ENCODE measurements around the gene CDH4.
A peak's percentile ranks its signal among the peaks of the same experiment; 100 is the strongest.

Gene CDH4

DNA sequence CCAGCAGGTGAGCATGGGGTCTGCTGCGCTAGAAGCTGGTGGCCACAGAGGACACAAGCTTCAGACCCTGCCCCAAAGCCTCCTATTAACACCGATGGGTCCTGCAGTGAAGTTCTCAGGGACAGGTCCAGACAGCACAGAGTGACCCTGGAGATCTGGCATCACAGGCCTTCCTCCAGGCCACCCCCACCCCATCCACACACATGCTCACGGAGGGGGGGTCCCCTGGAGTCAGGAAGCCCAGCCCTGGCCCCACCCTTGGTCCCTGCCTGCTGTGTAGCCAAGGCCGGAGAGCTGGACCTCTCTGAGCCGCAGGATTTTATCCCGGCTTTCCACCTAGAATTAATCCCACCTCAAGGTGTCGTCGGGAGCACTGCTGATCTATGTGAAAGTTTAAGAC lies 646.3 kb downstream of the CDH4 start:
- no peak for DNase-seq (ENCODE audit: low spot score)

- peak; percentile 28 for DNase-seq (ENCODE audit: low spot score)
Observed at GRCh38 chr20:61900011-61900944, 648.2 kb downstream of the CDH4 start.

DNA sequence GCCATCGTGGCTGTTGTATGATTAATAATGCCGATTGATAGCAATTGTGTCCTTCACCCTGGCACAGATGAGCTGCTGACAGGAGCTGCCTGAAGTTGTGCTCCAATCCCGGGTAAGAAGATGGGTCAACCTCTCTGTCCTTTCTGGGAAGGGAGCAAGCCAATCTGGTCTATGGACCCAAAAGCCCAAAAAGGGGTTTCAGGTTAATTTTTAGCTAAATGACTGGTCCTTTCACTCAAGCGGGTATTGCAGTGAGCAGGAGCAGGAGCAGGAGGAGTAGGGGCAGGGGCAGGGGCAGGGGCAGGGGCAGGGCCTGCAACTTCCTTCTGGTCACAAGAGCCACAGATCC lies 648.9 kb downstream of the CDH4 start:
- DNase-seq (ENCODE audit: low spot score): no peak

DNA sequence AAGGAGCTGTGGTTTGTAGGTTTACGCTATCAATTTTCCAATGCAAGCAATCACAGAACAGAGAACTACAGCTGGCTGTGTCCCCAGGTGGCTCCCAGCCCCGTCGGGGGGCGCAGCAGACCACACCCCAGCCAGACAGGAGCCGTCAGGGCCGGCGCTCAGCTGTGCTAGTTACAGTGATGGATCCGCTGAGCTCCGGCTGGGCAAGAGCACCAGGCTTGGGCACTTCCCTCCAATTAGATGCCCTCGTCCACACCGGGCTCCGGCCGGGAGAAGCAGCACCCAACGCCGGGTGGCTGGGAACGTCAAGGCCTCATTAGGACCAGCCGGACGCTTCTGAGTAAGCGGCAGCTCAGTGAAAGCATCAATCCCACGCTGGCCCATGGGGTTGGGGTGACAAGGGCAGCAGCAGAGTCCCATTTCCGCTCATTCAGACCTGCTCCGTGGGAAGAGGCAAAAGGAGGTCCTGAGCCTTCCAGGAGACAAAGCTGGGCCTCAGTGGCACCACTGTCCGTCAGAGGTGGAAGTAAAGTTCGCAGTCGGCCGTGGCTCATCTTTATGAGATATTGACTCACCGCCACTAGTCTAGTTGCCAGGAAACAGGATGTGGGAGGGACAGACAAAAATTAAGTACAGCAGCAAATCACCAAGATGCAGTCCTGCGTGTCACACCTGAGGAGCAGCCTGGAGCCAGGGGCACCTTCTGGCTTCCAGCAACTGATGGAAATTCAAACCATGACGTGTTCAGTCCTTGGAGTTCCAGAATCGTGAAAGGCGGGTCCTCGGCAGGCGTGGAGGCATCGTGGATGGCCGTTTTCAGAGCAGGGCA lies 649.5 kb downstream of the CDH4 start:
- no peak for DNase-seq (ENCODE audit: low spot score)

DNA sequence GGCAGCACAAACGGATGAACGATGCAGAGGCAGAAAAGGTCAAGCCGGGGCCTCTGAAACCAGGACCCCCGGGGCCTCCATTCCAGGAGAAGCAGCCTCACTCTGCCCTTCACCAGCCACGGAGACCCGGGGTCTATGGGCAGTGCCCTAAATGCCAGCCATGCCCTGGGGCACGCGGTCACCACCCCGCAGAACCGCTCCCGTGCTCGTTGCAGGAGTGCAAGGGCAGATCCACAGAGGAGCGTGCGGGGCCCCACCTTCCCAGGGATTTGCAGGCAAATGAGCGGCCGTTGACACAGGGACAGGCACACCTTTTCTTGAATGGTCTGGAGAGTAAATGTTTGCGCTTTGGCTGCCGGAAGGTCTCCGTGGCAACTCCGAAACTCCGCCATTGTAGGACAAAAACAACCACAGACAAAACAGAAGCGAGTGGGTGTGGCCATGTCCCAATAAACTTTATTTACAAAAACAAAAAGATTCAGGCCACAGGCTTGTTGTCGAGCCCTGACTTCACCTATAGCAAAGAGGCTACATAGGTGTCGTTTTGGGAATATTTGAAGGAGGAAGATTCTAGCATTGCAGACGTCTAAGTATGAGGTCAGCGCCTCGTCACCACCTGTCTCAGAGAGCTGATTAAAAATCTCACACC lies 650.3 kb downstream of the CDH4 start:
- DNase-seq (ENCODE audit: low spot score): no peak

GRCh38 chr20:61903575-61904340 lies 651.7 kb downstream of the CDH4 start:
- DNase-seq (ENCODE audit: low spot score): no peak

DNA sequence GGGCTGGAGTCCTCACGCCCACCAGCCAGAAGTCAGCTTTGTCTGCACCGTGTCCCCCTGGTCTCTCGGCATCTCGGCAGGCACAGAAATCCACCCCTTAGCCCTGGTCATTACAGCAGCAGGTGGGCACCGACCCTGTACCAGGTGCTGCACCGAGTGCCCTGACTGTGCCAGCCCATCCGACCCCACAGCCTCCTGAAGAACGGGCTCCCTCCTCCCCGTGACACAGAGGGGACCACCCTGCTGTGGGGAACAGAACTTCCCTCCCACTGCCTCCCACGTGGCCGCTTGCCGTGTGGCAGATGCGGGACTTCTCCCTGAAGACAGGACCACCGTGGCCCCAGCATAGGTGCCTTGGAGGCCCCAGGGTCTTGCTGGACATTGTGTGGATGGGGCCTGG lies 652.4 kb downstream of the CDH4 start:
- DNase-seq (ENCODE audit: low spot score): no peak

DNA sequence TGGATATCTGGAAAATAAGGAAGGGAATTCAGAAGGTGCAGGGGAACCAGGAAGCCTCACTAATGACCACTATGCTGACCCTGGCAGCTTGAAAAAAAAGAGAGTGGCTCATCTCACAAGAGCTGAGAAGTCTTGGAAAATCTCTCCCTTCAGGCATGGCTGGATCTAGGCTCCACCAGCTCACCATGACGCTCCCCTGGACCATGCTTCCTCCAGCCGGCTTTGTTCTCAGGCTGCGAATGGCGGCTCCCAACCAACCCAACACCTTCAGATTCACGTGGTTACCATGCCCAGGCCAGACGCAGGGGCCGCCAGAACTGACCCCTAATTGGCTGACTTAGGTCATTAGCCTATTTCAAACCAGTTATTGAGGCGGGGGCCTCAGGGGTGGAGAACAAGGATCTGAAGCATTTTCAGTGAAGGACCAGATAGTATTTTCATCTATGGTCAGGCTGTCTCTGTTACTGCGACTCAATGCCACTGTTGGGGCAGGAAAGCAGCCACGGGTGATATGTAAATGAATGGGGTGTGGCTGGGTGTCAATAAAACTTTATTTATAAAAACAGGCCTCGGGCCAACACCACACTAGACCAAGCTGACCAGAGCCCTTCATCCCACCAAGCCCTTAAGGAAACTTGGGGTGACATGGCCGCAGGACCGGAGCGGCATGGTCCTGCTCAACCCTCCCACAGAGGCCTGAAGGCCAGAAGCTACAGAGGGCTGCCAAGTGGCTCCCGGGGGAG lies 653.9 kb downstream of the CDH4 start:
- DNase-seq (ENCODE audit: low spot score): no peak

DNA sequence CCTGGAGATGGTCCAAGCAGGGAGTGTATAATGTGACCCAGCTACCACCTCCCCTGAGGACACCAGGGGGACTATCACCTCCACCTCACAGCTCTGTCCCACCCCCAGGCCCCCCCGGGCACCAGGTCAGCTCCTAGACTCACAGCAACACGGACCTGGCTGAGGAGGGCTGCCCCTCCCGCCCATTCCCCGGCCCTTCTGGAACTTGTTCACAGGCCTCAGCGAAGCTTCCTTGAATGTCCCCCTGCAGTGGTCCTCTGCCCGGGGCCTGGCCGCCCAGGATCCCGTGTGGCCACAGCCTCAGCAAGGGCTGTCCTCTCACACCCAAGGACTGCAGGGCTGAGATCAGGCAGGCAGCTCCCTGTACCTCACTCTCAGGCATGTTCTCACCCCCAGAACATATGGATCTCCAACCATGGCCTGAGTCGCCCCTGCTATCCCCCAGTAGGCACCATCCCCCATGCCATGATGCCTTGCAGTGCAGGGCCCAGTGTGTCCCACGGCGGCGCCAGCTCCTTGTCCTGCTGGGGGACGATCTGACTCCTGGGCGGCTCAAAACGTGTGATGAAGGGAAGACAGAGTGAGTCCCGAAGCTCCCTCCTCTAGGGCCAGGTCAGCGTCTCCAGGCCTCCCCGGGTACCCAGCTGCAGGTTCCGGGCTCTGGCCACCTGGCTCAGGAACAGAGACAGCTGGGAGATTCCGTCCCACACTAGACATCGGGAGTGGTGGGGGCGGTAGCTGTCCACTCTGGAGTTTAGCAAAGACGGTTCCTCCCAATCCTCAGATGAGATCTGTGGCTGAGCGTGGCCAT lies 655.2 kb downstream of the CDH4 start:
- DNase-seq (ENCODE audit: low spot score): no peak

DNA sequence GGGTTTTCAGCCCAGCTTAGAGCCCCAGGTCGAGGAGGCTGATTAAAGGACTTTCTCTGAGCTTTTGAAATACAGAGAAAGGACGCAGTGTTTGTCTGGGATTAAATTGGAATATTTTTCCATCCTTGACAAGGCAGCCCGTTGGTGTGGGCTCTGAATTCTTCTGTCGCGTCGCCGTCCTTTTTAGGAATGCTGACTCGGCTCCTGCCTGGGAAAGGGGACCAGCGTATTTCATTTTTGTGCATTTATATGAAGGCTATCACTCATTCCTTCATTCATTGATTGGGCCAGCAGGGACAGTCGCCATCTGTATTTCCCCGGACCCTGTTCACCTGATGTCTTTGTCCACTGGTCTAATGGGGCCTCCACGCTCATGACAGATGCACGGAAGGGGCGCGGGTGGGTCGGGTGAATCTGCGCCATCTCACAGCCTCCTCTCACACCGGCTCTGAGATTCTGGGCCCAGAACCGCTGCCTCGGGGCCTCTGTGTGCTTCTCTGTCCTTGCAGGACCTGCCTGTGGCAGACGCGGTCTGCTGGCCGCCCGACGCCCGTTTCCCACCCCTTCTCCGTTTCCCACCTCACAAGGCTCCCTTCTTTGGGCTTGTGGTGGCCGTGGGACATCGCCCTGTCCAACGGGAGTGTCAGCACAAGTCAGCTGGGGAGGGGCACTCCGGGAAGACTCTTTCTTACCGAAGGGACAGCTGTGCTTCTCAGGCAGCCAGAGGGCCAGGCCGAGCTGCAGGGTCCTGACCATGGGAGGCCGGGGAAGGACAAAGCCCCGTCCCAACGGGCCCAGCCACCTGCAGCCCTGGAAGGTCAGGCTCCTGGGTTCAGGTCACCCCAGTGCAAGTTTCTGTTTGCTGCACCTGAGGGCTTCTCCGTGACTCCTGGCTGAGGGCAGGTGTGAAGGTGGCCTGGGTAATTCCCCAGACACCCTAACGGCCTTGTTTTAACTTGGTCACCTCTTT lies 656.3 kb downstream of the CDH4 start:
- no peak for DNase-seq (ENCODE audit: low spot score)

DNA sequence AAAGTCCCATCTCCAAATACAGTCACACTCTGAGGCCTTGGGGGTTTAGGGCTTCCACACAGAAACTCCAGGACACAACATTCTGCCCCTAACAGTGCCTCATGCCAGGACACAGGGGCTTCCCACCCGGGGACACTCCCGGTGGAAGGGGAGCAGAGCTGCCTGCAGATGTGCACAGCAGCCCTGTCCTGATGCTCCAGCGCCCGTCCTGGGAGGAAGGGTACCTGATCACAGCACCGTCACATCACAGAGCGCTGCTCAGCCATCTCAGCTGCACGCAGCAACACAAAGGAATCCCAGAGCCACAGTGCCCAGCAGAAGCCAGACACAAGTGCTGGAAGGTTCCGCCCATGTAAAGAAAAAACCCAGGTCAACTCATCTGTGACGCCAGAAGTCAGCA lies 657.0 kb downstream of the CDH4 start:
- no peak for DNase-seq (ENCODE audit: low spot score)

- DNase-seq (ENCODE audit: low spot score): no peak
Observed at GRCh38 chr20:61909821-61910220, 657.8 kb downstream of the CDH4 start.

DNA sequence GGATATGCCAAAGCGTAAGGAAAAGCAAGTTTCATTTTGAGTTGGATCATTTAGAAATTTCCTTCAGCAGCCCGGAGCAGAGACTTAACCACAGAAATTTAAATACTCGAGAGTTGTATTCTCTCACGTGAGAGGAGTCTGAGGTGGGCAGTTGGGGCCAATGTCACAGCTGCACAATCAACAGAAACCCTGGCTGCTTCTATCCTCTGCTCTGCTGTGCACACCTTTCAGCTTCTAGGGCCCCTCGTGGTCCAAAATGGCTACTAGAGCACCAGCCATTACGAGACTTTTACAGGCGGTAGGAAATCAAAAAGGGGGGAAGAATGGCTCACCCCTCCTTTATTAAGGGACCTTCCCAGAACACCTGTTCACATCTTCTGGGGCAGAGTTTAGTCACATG lies 659.8 kb downstream of the CDH4 start:
- no peak for DNase-seq (ENCODE audit: low spot score)

DNA sequence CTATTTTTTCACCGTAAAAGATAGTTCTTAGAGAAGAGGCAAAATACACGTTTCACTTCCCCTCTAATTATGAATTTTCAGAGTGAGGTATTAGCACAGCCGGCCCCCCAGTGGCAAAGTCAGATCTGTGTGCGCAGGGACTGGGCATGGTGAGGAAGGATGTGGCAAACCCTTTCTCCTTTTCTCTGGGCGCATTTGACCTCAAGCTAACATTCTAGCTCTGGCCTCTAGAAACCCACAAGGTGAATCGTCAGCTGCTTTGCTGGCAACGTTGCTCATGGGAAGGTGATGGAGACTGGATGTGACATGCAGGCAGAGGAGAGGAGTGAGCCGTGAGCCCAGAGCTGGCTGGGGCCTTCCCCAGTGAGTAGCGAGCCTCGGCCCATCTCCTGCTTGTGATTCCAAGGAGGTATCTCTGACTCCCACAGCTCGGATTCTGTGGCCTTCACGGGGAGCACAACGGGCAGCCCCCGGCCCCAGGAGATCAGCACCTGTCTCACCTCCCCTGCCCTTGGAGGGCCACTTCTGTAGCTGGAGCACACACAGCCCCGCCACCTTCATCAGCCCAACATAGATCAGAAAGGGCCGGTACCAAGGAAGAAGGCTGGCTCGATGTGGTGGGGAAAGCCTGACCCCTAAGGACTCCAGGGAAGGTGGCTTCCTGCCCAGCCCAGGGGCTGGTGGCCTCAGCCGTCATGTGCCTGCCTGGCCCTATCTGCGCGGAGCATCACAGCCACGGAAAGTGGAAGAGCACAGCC lies 660.8 kb downstream of the CDH4 start:
- no peak for DNase-seq (ENCODE audit: low spot score)

- DNase-seq (ENCODE audit: low spot score): no peak
Observed at GRCh38 chr20:61913423-61914225, 661.6 kb downstream of the CDH4 start.

- no peak for DNase-seq (ENCODE audit: low spot score)
Observed at GRCh38 chr20:61915101-61915500, 663.0 kb downstream of the CDH4 start.

DNA sequence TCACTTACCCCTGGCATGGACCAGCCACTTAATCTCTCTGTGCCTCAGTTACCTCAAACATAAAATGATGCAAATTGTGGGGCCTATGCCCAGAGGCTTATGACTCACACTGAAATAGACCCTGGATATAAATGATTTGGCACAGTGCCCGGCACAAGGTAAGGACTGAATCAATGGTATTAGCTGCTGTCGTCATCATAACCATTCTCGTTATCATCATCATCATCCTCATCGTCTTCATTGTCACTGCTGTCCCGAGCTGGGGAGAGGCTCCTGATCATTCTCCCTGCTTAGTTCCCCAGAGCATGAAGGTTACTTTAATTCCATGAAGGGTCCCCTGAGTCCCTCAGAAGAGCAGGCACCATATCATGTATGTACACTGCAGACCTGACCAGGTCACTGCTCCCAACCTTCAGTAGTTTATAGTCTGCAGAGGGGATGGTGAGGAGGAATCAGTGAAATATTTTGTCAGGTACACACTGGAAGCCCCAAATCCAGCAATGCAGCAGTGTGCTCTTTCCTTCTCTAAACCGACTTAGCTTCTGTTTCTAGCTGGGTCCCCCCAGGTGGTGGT lies 664.3 kb downstream of the CDH4 start:
- no peak for DNase-seq (ENCODE audit: low spot score)
